Measurements from ENCODE around the gene SDC4. TPM values are rescaled to one million over a fixed set of nuclear protein-coding genes. Genes with fewer than 3 reads are reported as not detected.

The SDC4 gene
- total RNA-seq, 1 experiment from 2014 or later = 100 TPM

DNA sequence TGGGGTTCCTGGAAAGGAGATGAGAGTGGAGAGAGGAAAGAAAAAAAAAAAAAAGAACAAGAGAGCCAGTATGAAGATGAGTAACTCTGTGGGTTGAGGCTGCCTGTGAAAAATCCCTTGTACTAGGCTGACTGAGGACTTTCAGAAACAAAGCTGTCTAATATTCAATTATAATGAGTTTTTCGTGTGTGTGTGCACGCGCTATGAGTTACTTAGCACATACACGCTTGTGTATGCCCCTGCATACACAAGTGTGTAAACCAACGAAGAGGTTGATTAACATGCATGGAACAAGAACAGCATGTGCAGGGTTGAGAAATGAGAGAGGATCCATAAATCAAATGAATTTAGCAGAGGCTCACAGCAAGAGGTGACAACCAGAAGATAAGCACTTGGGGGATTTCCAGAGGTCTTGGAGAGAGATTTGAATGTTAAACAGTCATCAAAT, 46.4 kb downstream of the SDC4 start:
- Histone ChIP-seq H3K27me3 (ENCODE audit: insufficient read depth, low read length) (no peaks in the 10 kb centered on the region), H2AFZ (ENCODE audit: low read depth, low read length, poor library complexity, severe bottlenecking) (no peak overlapping the region), H3K36me3 (ENCODE audit: control insufficient read depth in 1 of 2, insufficient read depth in 2 of 2, low read length in 2 of 2) (no peaks in the 10 kb centered on the region), H3K9ac (ENCODE audit: low read length) (no peak overlapping the region), H4K20me1 (ENCODE audit: insufficient read depth) (no peaks in the 10 kb centered on the region), H3K9me3 (ENCODE audit: control insufficient read depth in 1 of 2, insufficient read depth in 1 of 2, low read depth in 1 of 2, low read length in 2 of 2) (no peaks in the 10 kb centered on the region), H3K27ac (ENCODE audit: low read depth, low read length) (no peak overlapping the region), H3K4me2 (ENCODE audit: low read length) (no peak overlapping the region), H3K79me2 (ENCODE audit: insufficient read depth, low read length) (no peaks in the 10 kb centered on the region), H3K4me3 (replicated peaks in 1 of 2; ENCODE audit: low read depth in 1 of 2, low read length in 2 of 2) (no peak overlapping the region), H3K9me2 (ENCODE audit: insufficient read depth) (no peaks in the 10 kb centered on the region), H3K4me1 (ENCODE audit: control insufficient read depth in 1 of 2, insufficient read depth in 2 of 2, low read length in 2 of 2) (peaks cover 4 to 20% of the 10 kb centered on the region in 2 experiments; a peak in 3 of 4 replicates)
- DNase-seq (ENCODE audit: low read depth, low spot score) = no peak
- no peak for TF ChIP-seq EZH2phosphoT487 (IDR thresholded peaks at IDR 0.05; ENCODE audit: borderline replicate concordance)
- TF ChIP-seq CBX3 (IDR thresholded peaks at IDR 0.05; ENCODE audit: low read depth) = no peak
- no peak for TF ChIP-seq ZBTB33 (IDR thresholded peaks at IDR 0.05; ENCODE audit: extremely low read depth, insufficient replicate concordance, low read length)
- TF ChIP-seq SRF (IDR thresholded peaks at IDR 0.05; ENCODE audit: low read depth) = no peak
- no peak for TF ChIP-seq FOSL1 (IDR thresholded peaks at IDR 0.05; ENCODE audit: low read depth)
- POLR2A ChIA-PET = no interaction called here
- no peak for ATAC-seq
- intact Hi-C loops (cut with micrococcal nuclease) = no loop called here
- RAD21 ChIA-PET (ENCODE audit: low non-redundant PET in 1 of 2, low total read pairs in 2 of 2, uncharacterized antibody in 2 of 2, unreplicated experiment in 2 of 2) = no interaction called here
- CTCF ChIA-PET = interaction anchor here (1.2 to 2.0 kb wide), 4 partner anchors 10 to 618 kb away, joined by 3 to 15 read pairs (median 6); no protein-coding TSS in a partner anchor
- no TSS peak for BruUV-seq (replicated peaks)

DNA sequence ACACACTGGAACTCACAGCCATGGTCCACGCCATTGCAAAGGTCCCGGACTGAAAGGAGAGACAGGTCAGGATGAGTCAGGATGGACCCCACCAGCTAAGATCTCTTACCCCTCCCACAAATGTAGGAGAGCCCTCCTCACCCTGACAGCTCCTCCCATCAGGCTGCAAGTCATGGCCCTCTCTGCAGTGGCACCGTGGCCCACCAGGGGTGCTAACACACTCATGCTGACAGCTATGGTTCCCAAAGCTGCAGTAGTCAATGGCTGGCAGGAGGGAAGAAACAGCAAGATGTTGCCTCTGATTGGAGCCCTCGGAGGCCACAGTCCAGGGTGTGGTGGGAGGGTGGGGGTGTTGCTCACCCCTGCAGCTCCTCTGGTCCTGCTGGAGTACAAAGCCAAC, 47.3 kb downstream of the SDC4 start:
- Histone ChIP-seq H3K27me3 (ENCODE audit: insufficient read depth, low read length) (no peaks in the 10 kb centered on the region), H3K4me3 (replicated peaks in 1 of 2; ENCODE audit: low read depth in 1 of 2, low read length in 2 of 2) (no peak overlapping the region), H3K4me2 (ENCODE audit: low read length) (peak overlapping the region; percentile 20; the same call in 1 of the 2 replicates), H3K79me2 (ENCODE audit: insufficient read depth, low read length) (no peaks in the 10 kb centered on the region), H3K27ac (ENCODE audit: low read depth, low read length) (no peak overlapping the region), H3K9me2 (ENCODE audit: insufficient read depth) (no peaks in the 10 kb centered on the region), H3K36me3 (ENCODE audit: control insufficient read depth in 1 of 2, insufficient read depth in 2 of 2, low read length in 2 of 2) (no peaks in the 10 kb centered on the region), H3K9me3 (ENCODE audit: control insufficient read depth in 1 of 2, insufficient read depth in 1 of 2, low read depth in 1 of 2, low read length in 2 of 2) (no peaks in the 10 kb centered on the region), H4K20me1 (ENCODE audit: insufficient read depth) (no peaks in the 10 kb centered on the region), H3K9ac (ENCODE audit: low read length) (no peak overlapping the region), H2AFZ (ENCODE audit: low read depth, low read length, poor library complexity, severe bottlenecking) (no peak overlapping the region), H3K4me1 (ENCODE audit: control insufficient read depth in 1 of 2, insufficient read depth in 2 of 2, low read length in 2 of 2) (peaks cover 0 to 14% of the 10 kb centered on the region in 2 experiments; a peak in 2 of 4 replicates)
- no TSS peak for BruUV-seq (replicated peaks)
- ChIA-PET POLR2A (interaction anchor here (0.7 to 0.8 kb wide), 2 partner anchors 9 to 257 kb away, joined by 3 to 6 read pairs; no protein-coding TSS in a partner anchor), RAD21 (ENCODE audit: low non-redundant PET in 1 of 2, low total read pairs in 2 of 2, uncharacterized antibody in 2 of 2, unreplicated experiment in 2 of 2) (interaction anchor here in 1 of 2 experiments (0.7 kb wide), 1 partner anchor 470 kb away, joined by 5 read pairs; no protein-coding TSS in a partner anchor), CTCF (interaction anchor here (0.7 to 2.0 kb wide), 17 partner anchors 8 to 617 kb away, joined by 3 to 28 read pairs (median 4); partner anchors contain the start of gene SYS1)
- DNase-seq (ENCODE audit: low read depth, low spot score) (peak; percentile 50), ATAC-seq (peak; percentile 99)
- TF ChIP-seq, protein P1, sequence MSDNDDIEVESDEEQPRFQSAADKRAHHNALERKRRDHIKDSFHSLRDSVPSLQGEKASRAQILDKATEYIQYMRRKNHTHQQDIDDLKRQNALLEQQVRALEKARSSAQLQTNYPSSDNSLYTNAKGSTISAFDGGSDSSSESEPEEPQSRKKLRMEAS (IDR thresholded peaks at IDR 0.05) = no peak
- TF ChIP-seq JUND (IDR thresholded peaks at IDR 0.05) (no peak), CTCF (IDR thresholded peaks at IDR 0.05 in 2 of 3, conservative IDR thresholded peaks at IDR 0.05 in 1 of 3; ENCODE audit: borderline replicate concordance in 1 of 3, insufficient read depth in 1 of 3, low read depth in 2 of 3, low read length in 2 of 3) (peak in 2 of 3 experiments; percentile 73 to 83; a peak in 4 of 6 replicates), SP1 (IDR thresholded peaks at IDR 0.05; ENCODE audit: low read depth) (no peak), ELF1 (IDR thresholded peaks at IDR 0.05; ENCODE audit: borderline replicate concordance, low read depth) (no peak), SRF (IDR thresholded peaks at IDR 0.05; ENCODE audit: low read depth) (no peak), ZNF274 (IDR thresholded peaks at IDR 0.05; ENCODE audit: low read depth, low read length) (no peak), ZBTB33 (IDR thresholded peaks at IDR 0.05; ENCODE audit: extremely low read depth, insufficient replicate concordance, low read length) (no peak)
- intact Hi-C loops (cut with micrococcal nuclease) = no loop called here

Data from HCT116 (cell line).